K562 (cell line): Measurements from ENCODE around the gene PRDX3.

ENCODE experiments used
- MXI1 ChIP-seq: IDR thresholded peaks from 2 replicates; pipeline ENCODE4 v1.6.1; 2011; ENCODE audit warnings: low read depth, mild to moderate bottlenecking, improper control_type of control experiment, low read length
- PTRF ChIP-seq: fragments of 450-650 bp; IDR thresholded peaks from 2 replicates; pipeline ENCODE4 v1.6.1; 2016; ENCODE audit warnings: mild to moderate bottlenecking, missing genetic modification characterization, missing compliant biosample characterization
- RBM22 ChIP-seq: fragments of 200-400 bp; formaldehyde crosslinking; IDR thresholded peaks from 2 replicates; pipeline ENCODE4 v1.6.1; 2018; ENCODE audit warnings: low read length, low read depth; ENCODE audit not compliant: poor library complexity, severe bottlenecking
- TBL1XR1 ChIP-seq, 2 experiments: IDR thresholded peaks; 2 replicates each; pipeline ENCODE4 v1.6.1; 2012; ENCODE audit warnings: improper control_type of control experiment in 2 of 2, low read length in 2 of 2, mild to moderate bottlenecking in 1 of 2
- ZNF41 ChIP-seq: fragments of 250-450 bp; sonication (Bioruptor Pico); conservative IDR thresholded peaks from 2 replicates; pipeline ENCODE4 v1.4.0; 2020; ENCODE audit warnings: mild to moderate bottlenecking
- TF ChIP-seq, protein P1 (sequence below), 3 experiments: IDR thresholded peaks in 2 of 3; conservative IDR thresholded peaks in 1 of 3; 2 replicates each; pipeline ENCODE4 v1.5.1; 2011 to 2012; ENCODE audit warnings: low read length in 3 of 3, mild to moderate bottlenecking in 3 of 3, control low read depth in 2 of 3, improper control_type of control experiment in 1 of 3, inconsistent platforms in 1 of 3, low read depth in 1 of 3, mixed read lengths in 1 of 3, moderate library complexity in 1 of 3; ENCODE audit not compliant: insufficient read depth in 2 of 3
- TF ChIP-seq, protein P2 (sequence below): fragments of 450-650 bp; IDR thresholded peaks from 2 replicates; pipeline ENCODE4 v1.6.1; 2016; ENCODE audit warnings: mild to moderate bottlenecking, moderate library complexity
- TF ChIP-seq, protein P3 (sequence below): sonication (generic); formaldehyde crosslinking; IDR thresholded peaks from 2 replicates; pipeline ENCODE4 v1.5.0; 2020; ENCODE audit warnings: missing genetic modification reagents

DNA sequence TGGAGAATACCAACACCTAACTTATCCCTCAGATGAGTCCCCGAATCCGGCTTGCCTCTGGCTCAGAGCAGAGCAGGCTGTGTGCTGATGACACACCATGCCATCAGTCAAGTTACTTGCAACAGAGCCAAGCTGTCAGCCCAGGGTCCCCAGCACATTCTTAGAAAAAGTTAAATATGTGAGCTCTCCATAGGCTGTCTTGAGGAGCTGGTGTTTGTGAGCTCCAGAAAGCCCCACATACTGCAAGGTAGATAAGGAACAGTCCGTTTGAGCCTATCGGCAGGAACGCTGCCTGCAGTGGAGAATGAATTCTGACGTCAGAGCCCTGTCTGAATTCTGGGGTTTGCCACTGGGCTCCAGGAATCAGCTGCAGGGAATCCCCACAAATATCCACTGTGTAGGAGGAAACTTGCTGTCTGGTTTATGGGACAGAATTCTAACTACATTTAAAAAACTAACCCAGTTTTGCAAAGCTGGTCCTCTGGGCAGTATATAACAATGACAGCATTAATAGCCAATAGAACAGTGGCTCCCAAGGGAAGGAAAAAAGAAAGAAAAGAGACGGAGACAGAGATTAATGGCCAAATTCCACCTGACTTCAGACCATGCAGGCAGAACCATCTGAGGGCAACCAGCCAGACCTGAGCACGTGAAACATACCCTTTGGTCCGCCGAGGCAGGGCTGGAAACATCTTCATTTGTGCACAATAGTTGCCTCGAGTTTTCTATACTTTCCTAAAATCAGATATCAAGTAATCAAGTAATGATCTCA, 16.7 kb downstream of the PRDX3 start:
- TF ChIP-seq MXI1 (no peak), TBL1XR1 (IDR thresholded peaks at IDR 0.05; ENCODE audit: low read length in 2 of 2) (peak in 1 of 2 experiments; percentile 36; a peak in 1 of 4 replicates), RBM22 (no peak), ZNF41 (CRISPR knock-in tag) (no peak), PTRF (tag) (no peak)
- TF ChIP-seq, protein P1, sequence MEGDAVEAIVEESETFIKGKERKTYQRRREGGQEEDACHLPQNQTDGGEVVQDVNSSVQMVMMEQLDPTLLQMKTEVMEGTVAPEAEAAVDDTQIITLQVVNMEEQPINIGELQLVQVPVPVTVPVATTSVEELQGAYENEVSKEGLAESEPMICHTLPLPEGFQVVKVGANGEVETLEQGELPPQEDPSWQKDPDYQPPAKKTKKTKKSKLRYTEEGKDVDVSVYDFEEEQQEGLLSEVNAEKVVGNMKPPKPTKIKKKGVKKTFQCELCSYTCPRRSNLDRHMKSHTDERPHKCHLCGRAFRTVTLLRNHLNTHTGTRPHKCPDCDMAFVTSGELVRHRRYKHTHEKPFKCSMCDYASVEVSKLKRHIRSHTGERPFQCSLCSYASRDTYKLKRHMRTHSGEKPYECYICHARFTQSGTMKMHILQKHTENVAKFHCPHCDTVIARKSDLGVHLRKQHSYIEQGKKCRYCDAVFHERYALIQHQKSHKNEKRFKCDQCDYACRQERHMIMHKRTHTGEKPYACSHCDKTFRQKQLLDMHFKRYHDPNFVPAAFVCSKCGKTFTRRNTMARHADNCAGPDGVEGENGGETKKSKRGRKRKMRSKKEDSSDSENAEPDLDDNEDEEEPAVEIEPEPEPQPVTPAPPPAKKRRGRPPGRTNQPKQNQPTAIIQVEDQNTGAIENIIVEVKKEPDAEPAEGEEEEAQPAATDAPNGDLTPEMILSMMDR (IDR thresholded peaks at IDR 0.05 in 2 of 3, conservative IDR thresholded peaks at IDR 0.05 in 1 of 3; ENCODE audit: insufficient read depth in 2 of 3, low read depth in 1 of 3, low read length in 3 of 3): peak in 1 of 3 experiments; percentile 9; a peak in 1 of 6 replicates
- TF ChIP-seq, protein P2, sequence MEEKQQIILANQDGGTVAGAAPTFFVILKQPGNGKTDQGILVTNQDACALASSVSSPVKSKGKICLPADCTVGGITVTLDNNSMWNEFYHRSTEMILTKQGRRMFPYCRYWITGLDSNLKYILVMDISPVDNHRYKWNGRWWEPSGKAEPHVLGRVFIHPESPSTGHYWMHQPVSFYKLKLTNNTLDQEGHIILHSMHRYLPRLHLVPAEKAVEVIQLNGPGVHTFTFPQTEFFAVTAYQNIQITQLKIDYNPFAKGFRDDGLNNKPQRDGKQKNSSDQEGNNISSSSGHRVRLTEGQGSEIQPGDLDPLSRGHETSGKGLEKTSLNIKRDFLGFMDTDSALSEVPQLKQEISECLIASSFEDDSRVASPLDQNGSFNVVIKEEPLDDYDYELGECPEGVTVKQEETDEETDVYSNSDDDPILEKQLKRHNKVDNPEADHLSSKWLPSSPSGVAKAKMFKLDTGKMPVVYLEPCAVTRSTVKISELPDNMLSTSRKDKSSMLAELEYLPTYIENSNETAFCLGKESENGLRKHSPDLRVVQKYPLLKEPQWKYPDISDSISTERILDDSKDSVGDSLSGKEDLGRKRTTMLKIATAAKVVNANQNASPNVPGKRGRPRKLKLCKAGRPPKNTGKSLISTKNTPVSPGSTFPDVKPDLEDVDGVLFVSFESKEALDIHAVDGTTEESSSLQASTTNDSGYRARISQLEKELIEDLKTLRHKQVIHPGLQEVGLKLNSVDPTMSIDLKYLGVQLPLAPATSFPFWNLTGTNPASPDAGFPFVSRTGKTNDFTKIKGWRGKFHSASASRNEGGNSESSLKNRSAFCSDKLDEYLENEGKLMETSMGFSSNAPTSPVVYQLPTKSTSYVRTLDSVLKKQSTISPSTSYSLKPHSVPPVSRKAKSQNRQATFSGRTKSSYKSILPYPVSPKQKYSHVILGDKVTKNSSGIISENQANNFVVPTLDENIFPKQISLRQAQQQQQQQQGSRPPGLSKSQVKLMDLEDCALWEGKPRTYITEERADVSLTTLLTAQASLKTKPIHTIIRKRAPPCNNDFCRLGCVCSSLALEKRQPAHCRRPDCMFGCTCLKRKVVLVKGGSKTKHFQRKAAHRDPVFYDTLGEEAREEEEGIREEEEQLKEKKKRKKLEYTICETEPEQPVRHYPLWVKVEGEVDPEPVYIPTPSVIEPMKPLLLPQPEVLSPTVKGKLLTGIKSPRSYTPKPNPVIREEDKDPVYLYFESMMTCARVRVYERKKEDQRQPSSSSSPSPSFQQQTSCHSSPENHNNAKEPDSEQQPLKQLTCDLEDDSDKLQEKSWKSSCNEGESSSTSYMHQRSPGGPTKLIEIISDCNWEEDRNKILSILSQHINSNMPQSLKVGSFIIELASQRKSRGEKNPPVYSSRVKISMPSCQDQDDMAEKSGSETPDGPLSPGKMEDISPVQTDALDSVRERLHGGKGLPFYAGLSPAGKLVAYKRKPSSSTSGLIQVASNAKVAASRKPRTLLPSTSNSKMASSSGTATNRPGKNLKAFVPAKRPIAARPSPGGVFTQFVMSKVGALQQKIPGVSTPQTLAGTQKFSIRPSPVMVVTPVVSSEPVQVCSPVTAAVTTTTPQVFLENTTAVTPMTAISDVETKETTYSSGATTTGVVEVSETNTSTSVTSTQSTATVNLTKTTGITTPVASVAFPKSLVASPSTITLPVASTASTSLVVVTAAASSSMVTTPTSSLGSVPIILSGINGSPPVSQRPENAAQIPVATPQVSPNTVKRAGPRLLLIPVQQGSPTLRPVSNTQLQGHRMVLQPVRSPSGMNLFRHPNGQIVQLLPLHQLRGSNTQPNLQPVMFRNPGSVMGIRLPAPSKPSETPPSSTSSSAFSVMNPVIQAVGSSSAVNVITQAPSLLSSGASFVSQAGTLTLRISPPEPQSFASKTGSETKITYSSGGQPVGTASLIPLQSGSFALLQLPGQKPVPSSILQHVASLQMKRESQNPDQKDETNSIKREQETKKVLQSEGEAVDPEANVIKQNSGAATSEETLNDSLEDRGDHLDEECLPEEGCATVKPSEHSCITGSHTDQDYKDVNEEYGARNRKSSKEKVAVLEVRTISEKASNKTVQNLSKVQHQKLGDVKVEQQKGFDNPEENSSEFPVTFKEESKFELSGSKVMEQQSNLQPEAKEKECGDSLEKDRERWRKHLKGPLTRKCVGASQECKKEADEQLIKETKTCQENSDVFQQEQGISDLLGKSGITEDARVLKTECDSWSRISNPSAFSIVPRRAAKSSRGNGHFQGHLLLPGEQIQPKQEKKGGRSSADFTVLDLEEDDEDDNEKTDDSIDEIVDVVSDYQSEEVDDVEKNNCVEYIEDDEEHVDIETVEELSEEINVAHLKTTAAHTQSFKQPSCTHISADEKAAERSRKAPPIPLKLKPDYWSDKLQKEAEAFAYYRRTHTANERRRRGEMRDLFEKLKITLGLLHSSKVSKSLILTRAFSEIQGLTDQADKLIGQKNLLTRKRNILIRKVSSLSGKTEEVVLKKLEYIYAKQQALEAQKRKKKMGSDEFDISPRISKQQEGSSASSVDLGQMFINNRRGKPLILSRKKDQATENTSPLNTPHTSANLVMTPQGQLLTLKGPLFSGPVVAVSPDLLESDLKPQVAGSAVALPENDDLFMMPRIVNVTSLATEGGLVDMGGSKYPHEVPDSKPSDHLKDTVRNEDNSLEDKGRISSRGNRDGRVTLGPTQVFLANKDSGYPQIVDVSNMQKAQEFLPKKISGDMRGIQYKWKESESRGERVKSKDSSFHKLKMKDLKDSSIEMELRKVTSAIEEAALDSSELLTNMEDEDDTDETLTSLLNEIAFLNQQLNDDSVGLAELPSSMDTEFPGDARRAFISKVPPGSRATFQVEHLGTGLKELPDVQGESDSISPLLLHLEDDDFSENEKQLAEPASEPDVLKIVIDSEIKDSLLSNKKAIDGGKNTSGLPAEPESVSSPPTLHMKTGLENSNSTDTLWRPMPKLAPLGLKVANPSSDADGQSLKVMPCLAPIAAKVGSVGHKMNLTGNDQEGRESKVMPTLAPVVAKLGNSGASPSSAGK: no peak; the same call in 1 of the 2 replicates
- TF ChIP-seq, protein P3, sequence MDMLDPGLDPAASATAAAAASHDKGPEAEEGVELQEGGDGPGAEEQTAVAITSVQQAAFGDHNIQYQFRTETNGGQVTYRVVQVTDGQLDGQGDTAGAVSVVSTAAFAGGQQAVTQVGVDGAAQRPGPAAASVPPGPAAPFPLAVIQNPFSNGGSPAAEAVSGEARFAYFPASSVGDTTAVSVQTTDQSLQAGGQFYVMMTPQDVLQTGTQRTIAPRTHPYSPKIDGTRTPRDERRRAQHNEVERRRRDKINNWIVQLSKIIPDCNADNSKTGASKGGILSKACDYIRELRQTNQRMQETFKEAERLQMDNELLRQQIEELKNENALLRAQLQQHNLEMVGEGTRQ (CRISPR knock-in tag): no peak
